Spleen (tissue), 11 donors: ENCODE measurements around the gene ASB1. TPM values are rescaled to one million over a fixed set of nuclear protein-coding genes. Genes with fewer than 3 reads are reported as not detected.

Experiments
- DNase-seq: peaks from one replicate; pipeline ENCODE4 v3.0.0-alpha.2; 2020
- H3K27ac ChIP-seq, 8 donors: fragments of 200-600 bp; sonication (generic) in 7 of 8; 1 replicate in 4 of 8; 2 replicates in 4 of 8; pipeline versions ENCODE4 v1.5.0 to v1.8.0; 2016 to 2021; ENCODE audit warnings: inconsistent platforms in 4 of 8, mild to moderate bottlenecking in 4 of 8, moderate library complexity in 1 of 8
- H3K27me3 ChIP-seq, 7 donors: fragments of 200-600 bp; sonication (generic) in 6 of 7; replicated peaks in 1 of 7; 1 replicate in 4 of 7; 2 replicates in 3 of 7; pipeline versions ENCODE4 v1.5.0 to v1.8.0; 2016 to 2021; ENCODE audit warnings: inconsistent platforms in 3 of 7, mild to moderate bottlenecking in 1 of 7
- H3K36me3 ChIP-seq, 6 donors: fragments of 200-600 bp; sonication (generic) in 5 of 6; 1 replicate in 4 of 6; 2 replicates in 2 of 6; pipeline versions ENCODE4 v1.5.0 to v1.8.0; 2016 to 2021; ENCODE audit warnings: inconsistent platforms in 2 of 6
- H3K4me1 ChIP-seq, 6 donors: fragments of 200-600 bp; sonication (generic) in 5 of 6; 1 replicate in 3 of 6; 2 replicates in 3 of 6; pipeline versions ENCODE4 v1.5.0 to v1.8.0; 2016 to 2021; ENCODE audit warnings: inconsistent platforms in 3 of 6
- H3K4me3 ChIP-seq, 8 donors: fragments of 200-600 bp; sonication (generic) in 7 of 8; 1 replicate in 4 of 8; 2 replicates in 4 of 8; pipeline versions ENCODE4 v1.5.0 to v1.8.0; 2016 to 2021; ENCODE audit warnings: inconsistent platforms in 4 of 8, mild to moderate bottlenecking in 4 of 8, moderate library complexity in 2 of 8
- H3K9me3 ChIP-seq, 8 donors: fragments of 200-600 bp; sonication (generic) in 7 of 8; 1 replicate in 4 of 8; 2 replicates in 4 of 8; pipeline versions ENCODE4 v1.5.0 to v1.8.0; 2016 to 2021; ENCODE audit warnings: inconsistent platforms in 4 of 8
- CTCF ChIP-seq, 11 experiments: fragments of 200-600 bp in 7 of 11; fragments of 450-650 bp in 4 of 11; sonication (generic) in 4 of 11; IDR thresholded peaks in 8 of 11; conservative IDR thresholded peaks in 3 of 11; 1 replicate in 7 of 11; 2 replicates in 4 of 11; pipeline versions ENCODE4 v1.4.0 to v1.8.0; 2016 to 2021; ENCODE audit warnings: antibody characterized with exemption in 11 of 11, inconsistent platforms in 4 of 11, mild to moderate bottlenecking in 1 of 11
- POLR2A ChIP-seq, 3 donors: fragments of 450-650 bp; IDR thresholded peaks; one replicate each; pipeline ENCODE4 v1.5.1; 2017; ENCODE audit warnings: antibody characterized with exemption in 3 of 3, mild to moderate bottlenecking in 1 of 3
- POLR2AphosphoS5 ChIP-seq, 3 donors: sonication (generic); formaldehyde crosslinking; IDR thresholded peaks; one replicate each; pipeline ENCODE4 v1.5.1; 2017; ENCODE audit warnings: antibody characterized with exemption in 3 of 3
- WGBS, 5 donors: extraction: QIAGEN DNeasy Blood & Tissue Kit in 3 of 5; methylation state at CpG; one replicate each; pipeline versions ENCODE4 v1.1.5 to v1.1.7; 2013 to 2018; 5-methylcytosine and 5-hydroxymethylcytosine counted together
- intact Hi-C: fragments of 100-400 bp; cut with DNase I; formaldehyde crosslinking; loops from one replicate; pipeline ENCODE4 v1.15.0; 2023; ENCODE audit warnings: low total_unique reads
- polyA plus RNA-seq, 3 donors: library from polyadenylated mRNA; stranded (reverse); fragments of 200-250 nt; gene quantifications; one replicate each; pipeline ENCODE4 v1.2.1, GENCODE V29; 2013
- total RNA-seq, 7 donors: library from RNA; depleted of rRNA in 3 of 7; stranded (reverse); fragments of >200 nt in 3 of 7; fragmentation: NEBNext Ultra II Directional in 4 of 7; extraction: Animal tissue kit (Norgen Biotek cat#: 25700) in 4 of 7; gene quantifications; one replicate each; pipeline versions ENCODE4 v1.1.0 to v1.2.1, GENCODE V29; 2016 to 2021
- donor health status: healthy with polysubstance abuse.
- donor health status: DM: no; HTN: no; CAD: no; lungs with moderate emphysema.
- donor health status: DM: no; HTN: no; CAD: no.
- donor health status: Bipolar disorder and iron deficiency.
- donor health status: healthy.
- donor health status: DM: no; HTN: no; CAD: no.
- donor health status: DM: yes; HTN: yes; CAD: no.

Gene ASB1
- total and polyA plus RNA-seq, 10 donors: 17.5 to 33.1 (median 26.5) TPM

DNA sequence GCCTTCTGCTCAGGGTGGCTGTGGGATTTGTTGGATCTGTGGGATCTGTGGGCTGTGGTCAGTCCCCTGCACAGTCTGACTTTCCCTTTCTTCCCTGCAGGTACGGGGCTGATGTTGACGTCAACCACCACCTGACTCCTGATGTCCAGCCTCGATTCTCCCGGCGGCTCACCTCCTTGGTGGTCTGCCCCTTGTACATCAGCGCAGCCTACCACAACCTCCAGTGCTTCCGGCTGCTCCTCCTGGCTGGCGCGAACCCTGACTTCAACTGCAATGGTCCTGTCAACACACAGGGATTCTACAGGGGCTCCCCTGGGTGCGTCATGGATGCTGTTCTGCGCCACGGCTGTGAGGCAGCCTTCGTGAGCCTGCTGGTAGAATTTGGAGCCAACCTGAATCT lies 17.5 kb downstream of the ASB1 start:
- Histone ChIP-seq H3K4me3 (no peak overlapping the region), H3K9me3 (no peaks in the 10 kb centered on the region), H3K36me3 (peaks cover 2 to 88% (median 56%) of the 10 kb centered on the region in 6 donors), H3K27ac (no peak overlapping the region), H3K27me3 (no peaks in the 10 kb centered on the region), H3K4me1 (peaks cover 0 to 57% (median 21%) of the 10 kb centered on the region in 6 donors)
- intact Hi-C loops: no loop called here
- TF ChIP-seq POLR2AphosphoS5 (IDR thresholded peaks at IDR 0.05) (no peak), CTCF (IDR thresholded peaks at IDR 0.05 in 8 of 11, conservative IDR thresholded peaks at IDR 0.05 in 3 of 11) (no peak), POLR2A (IDR thresholded peaks at IDR 0.05) (no peak)
- WGBS, 5 donors: 95 to 100% (median 97%) methylated on average over 13 of the region's 13 CpGs
- no peak for DNase-seq

DNA sequence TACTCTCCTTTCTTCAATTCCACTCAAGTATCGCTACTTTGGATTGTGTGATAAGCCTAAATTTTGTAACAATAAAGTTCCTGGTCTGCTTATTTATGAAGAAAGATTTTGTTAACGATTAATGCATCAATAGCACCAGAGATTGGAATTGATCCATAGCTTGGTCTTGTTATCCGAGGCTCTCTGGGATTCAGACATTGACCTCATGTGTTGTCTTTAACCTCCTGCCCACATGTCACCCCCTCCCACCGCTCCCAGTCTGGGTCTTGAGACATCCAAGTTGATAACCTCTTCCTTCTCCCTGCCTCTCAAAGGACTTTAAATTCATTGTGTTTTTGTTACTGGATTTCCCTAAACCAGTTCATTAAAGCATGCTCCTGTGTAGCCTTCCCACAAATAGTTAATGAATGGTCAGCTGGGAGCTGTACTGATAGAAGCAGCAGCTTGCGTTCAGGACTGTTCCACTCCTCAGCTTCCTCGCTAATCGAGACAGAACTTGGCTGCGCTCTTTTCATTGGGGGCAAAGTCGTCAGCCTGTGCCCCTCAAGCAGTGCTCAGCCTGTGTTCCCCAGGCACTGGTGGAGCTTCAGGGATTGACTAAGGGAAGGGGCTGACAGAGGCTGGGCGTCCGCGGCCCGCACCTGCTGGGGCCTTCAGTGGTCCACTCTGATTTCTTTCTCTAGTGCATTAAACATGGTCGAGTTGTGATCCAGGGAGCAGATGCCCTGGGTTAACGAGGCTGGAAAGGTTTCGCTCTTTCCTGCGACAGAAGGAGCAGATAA lies 18.9 kb downstream of the ASB1 start:
- Histone ChIP-seq H3K4me1 (peaks cover 0 to 57% (median 30%) of the 10 kb centered on the region in 6 donors), H3K4me3 (no peak overlapping the region), H3K27me3 (no peaks in the 10 kb centered on the region), H3K9me3 (no peaks in the 10 kb centered on the region), H3K27ac (no peak overlapping the region), H3K36me3 (peaks cover 2 to 88% (median 65%) of the 10 kb centered on the region in 6 donors)
- DNase-seq: no peak
- TF ChIP-seq POLR2AphosphoS5 (IDR thresholded peaks at IDR 0.05) (no peak), POLR2A (IDR thresholded peaks at IDR 0.05) (no peak), CTCF (IDR thresholded peaks at IDR 0.05 in 8 of 11, conservative IDR thresholded peaks at IDR 0.05 in 3 of 11) (no peak)
- intact Hi-C loops: no loop called here
- WGBS, 5 donors: 92 to 97% (median 95%) methylated on average over 17 of the region's 17 CpGs

GRCh38 chr2:238446371-238446770 lies 19.6 kb downstream of the ASB1 start:
- no peak for DNase-seq
- TF ChIP-seq CTCF (IDR thresholded peaks at IDR 0.05 in 8 of 11, conservative IDR thresholded peaks at IDR 0.05 in 3 of 11) (no peak), POLR2AphosphoS5 (IDR thresholded peaks at IDR 0.05) (no peak), POLR2A (IDR thresholded peaks at IDR 0.05) (no peak)
- Histone ChIP-seq H3K4me1 (peaks cover 0 to 50% (median 26%) of the 10 kb centered on the region in 6 donors), H3K9me3 (no peaks in the 10 kb centered on the region), H3K27me3 (no peaks in the 10 kb centered on the region), H3K36me3 (peaks cover 2 to 88% (median 70%) of the 10 kb centered on the region in 6 donors), H3K4me3 (no peak overlapping the region), H3K27ac (no peak overlapping the region)
- WGBS, 5 donors: 96 to 98% (median 97%) methylated on average over 8 of the region's 8 CpGs
- intact Hi-C loops: no loop called here
